Middle frontal gyrus (tissue), 1 donor: ENCODE measurements around the gene DNAH3.
"Not testable (repeated sequence)": the region's sequence is repeated elsewhere in the genome, so short reads cannot be mapped to it uniquely, and the experiment has no call there.

Source experiments
- DNase-seq: peaks from one replicate; pipeline ENCODE4 v3.0.0-alpha.2; 2015; ENCODE audit warnings: low spot score; ENCODE audit errors: extremely low spot score

Gene DNAH3, protein sequence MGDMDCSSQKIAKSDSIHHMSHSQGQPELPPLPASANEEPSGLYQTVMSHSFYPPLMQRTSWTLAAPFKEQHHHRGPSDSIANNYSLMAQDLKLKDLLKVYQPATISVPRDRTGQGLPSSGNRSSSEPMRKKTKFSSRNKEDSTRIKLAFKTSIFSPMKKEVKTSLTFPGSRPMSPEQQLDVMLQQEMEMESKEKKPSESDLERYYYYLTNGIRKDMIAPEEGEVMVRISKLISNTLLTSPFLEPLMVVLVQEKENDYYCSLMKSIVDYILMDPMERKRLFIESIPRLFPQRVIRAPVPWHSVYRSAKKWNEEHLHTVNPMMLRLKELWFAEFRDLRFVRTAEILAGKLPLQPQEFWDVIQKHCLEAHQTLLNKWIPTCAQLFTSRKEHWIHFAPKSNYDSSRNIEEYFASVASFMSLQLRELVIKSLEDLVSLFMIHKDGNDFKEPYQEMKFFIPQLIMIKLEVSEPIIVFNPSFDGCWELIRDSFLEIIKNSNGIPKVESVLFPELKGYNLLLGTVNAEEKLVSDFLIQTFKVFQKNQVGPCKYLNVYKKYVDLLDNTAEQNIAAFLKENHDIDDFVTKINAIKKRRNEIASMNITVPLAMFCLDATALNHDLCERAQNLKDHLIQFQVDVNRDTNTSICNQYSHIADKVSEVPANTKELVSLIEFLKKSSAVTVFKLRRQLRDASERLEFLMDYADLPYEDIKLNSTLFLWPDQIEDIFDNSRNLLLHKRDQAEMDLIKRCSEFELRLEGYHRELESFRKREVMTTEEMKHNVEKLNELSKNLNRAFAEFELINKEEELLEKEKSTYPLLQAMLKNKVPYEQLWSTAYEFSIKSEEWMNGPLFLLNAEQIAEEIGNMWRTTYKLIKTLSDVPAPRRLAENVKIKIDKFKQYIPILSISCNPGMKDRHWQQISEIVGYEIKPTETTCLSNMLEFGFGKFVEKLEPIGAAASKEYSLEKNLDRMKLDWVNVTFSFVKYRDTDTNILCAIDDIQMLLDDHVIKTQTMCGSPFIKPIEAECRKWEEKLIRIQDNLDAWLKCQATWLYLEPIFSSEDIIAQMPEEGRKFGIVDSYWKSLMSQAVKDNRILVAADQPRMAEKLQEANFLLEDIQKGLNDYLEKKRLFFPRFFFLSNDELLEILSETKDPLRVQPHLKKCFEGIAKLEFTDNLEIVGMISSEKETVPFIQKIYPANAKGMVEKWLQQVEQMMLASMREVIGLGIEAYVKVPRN (N-terminal part only)

GRCh38 chr16:21150375-21151001 lies at the start of gene DNAH3:
DNAH3 (minus strand) TSS chr16:21150846; CDS start chr16:21150319, 527 bp downstream.
- no peak for DNase-seq

- no peak for DNase-seq
Observed at GRCh38 chr16:21199607-21200218, 49.1 kb upstream of the DNAH3 start.

GRCh38 chr16:21197621-21198020 lies 47.0 kb upstream of the DNAH3 start:
- DNase-seq = no peak

- DNase-seq = no peak
Observed at GRCh38 chr16:21197112-21197511, 46.5 kb upstream of the DNAH3 start.

GRCh38 chr16:21195330-21195729 lies 44.7 kb upstream of the DNAH3 start:
- not testable (repeated sequence) for DNase-seq

- no peak for DNase-seq
Observed at GRCh38 chr16:21194771-21195301, 44.2 kb upstream of the DNAH3 start.

DNA sequence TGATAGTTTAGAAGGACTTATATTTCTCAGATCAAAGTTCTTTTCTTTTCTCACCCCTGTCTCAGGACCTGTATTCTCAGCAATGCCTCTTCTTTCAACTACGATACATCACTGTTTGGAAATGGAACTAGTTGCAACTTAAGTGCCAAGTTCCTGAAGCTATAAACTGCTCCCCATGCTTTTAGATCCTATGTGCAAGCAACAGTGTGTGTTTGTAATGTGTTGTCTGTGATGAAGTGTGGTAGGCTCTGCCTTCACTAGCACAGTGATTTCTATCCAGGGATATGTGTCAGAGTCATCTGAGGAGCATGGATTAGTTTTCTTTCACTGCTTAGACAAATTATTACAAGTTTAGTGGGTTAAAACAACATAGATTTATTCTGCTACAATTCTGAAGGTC lies 42.3 kb upstream of the DNAH3 start:
- DNase-seq = no peak

DNA sequence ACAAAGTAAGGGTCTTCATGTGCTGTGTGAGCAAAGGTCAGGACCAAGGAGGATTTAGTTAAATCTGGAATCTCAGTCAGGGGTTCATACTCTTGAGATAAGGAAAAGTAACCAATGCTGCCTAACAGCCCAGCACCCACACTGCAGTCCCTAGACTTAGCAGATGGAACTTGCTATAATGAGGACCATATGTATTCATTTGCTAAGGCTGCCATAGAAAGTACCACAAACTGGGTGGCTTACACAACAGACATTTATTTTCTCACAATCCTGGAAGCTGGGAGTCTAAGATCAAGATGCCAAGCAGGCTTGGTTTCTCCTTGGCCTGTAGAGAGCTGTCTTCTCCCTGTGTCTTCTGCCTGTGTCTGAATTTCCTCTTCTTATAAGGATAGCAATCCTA lies 40.0 kb upstream of the DNAH3 start:
- no peak for DNase-seq

GRCh38 chr16:21190013-21190412 lies 39.4 kb upstream of the DNAH3 start:
- no peak for DNase-seq

DNA sequence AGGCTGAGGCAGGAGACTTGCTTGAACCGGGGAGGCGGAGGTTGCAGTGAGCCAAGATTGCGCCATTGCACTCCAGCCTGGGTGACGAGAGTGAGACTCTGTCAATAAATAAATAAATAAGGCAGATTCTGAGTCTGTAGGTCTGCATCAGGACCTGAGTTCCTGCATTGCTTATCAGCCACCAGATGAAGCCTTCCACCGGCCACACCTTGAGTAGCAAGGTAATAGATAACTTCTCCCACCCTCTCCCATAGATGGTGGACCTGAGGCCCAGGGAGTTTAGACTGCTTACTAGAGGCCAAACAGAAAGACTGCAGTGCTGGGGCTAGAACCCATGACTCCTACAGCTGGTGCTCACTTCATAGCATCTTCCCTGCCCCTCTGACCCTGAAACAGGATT lies 38.7 kb upstream of the DNAH3 start:
- no peak for DNase-seq

DNA sequence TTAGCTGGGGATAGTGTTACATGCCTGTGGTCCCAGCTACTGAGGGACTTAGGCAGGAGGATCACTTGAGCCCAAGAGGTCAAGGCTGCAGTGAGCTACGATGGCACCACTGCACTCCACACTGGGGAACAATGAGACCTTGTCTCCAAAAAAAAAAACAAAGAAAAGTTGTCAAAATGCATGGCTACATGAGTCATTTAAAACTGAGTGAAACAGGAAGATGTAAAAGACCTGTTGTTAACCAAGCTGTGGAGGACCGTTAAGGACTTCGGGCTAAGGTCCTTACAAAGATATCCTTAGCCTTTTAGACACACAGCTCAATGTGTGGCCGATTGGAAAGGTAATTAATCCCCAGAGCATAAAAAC lies 35.7 kb upstream of the DNAH3 start:
- no peak for DNase-seq

DNA sequence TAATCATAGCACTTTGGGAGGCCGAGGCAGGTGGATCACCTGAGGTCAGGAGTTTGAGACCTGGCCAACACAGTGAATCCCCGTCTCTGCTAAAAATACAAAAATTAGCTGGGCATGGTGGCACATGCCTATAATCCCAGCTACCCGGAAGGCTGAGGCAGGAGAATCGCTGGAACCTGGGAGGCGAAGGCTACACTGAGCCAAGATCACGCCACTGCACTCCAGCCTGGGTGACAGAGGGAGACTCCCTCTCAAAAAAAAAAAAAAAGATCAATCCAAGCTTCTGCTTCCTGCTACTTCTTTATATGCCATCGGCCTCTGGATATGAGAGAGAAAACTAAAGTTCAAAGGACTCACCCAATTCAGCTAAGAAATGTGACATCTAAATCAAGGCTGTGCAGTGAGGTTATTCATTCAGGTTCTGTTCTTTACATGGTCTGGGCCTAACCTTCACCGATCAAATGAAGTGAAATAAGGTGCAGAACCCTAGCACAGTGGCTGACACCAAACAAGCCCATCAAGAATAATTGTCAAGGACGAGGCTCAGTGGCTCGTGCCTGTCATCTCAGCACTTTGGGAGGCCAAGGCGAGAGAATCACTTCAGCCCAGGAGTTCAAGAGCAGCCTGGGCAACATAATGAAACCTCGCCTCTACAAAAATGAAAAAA lies 35.1 kb upstream of the DNAH3 start:
- no peak for DNase-seq

DNA sequence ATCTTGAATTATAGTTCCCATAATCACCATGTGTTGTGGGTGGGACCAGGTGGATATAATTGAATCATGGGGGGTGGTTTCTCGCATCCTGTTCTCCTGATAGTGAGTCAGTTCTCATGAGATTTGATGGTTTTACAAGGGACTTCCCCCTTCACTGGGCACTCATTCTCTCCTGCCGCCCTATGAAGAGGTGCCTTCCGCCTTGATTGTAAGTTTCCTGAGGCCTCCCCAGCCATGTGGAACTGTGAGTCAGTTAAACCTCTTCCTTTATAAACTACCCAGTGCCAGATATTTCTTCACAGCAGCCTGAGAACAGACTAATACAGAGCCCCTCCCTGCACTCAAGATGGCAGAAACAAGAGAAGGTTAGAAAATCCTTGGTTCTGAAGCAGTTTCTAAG lies 34.2 kb upstream of the DNAH3 start:
- no peak for DNase-seq

- no peak for DNase-seq
Observed at GRCh38 chr16:21183995-21184394, 33.3 kb upstream of the DNAH3 start.

GRCh38 chr16:21179983-21180365 lies 29.3 kb upstream of the DNAH3 start:
- no peak for DNase-seq

GRCh38 chr16:21179126-21179982 lies 28.7 kb upstream of the DNAH3 start:
- no peak for DNase-seq

DNA sequence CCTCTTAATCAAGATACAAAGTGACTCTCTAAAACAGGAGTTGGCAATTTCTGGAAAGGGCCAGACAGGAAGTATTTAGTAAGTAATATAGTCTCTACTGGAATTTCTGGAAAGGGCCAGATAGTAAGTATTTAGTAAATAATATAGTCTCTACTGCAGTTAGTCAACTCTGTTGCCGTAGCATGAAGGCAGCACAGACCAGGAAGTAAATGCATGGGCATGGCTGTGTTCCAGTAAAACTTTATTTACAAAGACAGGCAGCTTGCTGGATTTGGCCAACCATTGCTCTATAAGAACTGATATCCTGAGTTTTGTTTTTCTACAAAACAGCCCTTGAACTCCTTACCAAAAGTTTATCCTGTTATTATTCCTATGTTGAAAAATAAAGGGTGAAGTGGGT lies 24.8 kb upstream of the DNAH3 start:
- DNase-seq = no peak

GRCh38 chr16:21172650-21173049 lies 22.0 kb upstream of the DNAH3 start:
- no peak for DNase-seq

- not testable (repeated sequence) for DNase-seq
Observed at GRCh38 chr16:21170116-21170515, 19.5 kb upstream of the DNAH3 start.
